HG03066 (cell line): ENCODE measurements around the gene CDH3.

Experiments
- ATAC-seq: cut with Tn5 transposase; IDR thresholded peaks from one replicate; pipeline ENCODE4 v1.9.1; 2021; ENCODE audit warnings: low read depth; ENCODE audit not compliant: unreplicated experiment

Gene CDH3

GRCh38 chr16:68644715-68645493, at the start of gene CDH3:
Gene CDH3 (plus strand): TSS chr16:68645310. CDS start chr16:68645380, 70 bp downstream.
- ATAC-seq: no peak

- no peak for ATAC-seq
Measured at GRCh38 chr16:68596266-68596665, 48.8 kb upstream of the CDH3 start.

- ATAC-seq: no peak
Measured at GRCh38 chr16:68599586-68599985, 45.5 kb upstream of the CDH3 start.

- ATAC-seq: no peak
Measured at GRCh38 chr16:68605746-68606145, 39.4 kb upstream of the CDH3 start.

- ATAC-seq: no peak
Measured at GRCh38 chr16:68607443-68607842, 37.7 kb upstream of the CDH3 start.

- ATAC-seq: no peak
Measured at GRCh38 chr16:68608330-68608729, 36.8 kb upstream of the CDH3 start.

- ATAC-seq: no peak
Measured at GRCh38 chr16:68612996-68613395, 32.1 kb upstream of the CDH3 start.

GRCh38 chr16:68617734-68618133, 27.4 kb upstream of the CDH3 start:
- no peak for ATAC-seq

GRCh38 chr16:68626557-68626956, 18.6 kb upstream of the CDH3 start:
- no peak for ATAC-seq

- no peak for ATAC-seq
Measured at GRCh38 chr16:68627951-68628425, 17.1 kb upstream of the CDH3 start.

GRCh38 chr16:68629351-68629910, 15.7 kb upstream of the CDH3 start:
- no peak for ATAC-seq

GRCh38 chr16:68636064-68636560, 9.0 kb upstream of the CDH3 start:
- ATAC-seq: no peak

- ATAC-seq: no peak
Measured at GRCh38 chr16:68636818-68637217, 8.3 kb upstream of the CDH3 start.

GRCh38 chr16:68640972-68641371, 4.1 kb upstream of the CDH3 start:
- no peak for ATAC-seq

- ATAC-seq: no peak
Measured at GRCh38 chr16:68642047-68642435, 3.1 kb upstream of the CDH3 start.

- ATAC-seq: no peak
Measured at GRCh38 chr16:68642436-68643101, 2.5 kb upstream of the CDH3 start.

- no peak for ATAC-seq
Measured at GRCh38 chr16:68643227-68643626, 1.9 kb upstream of the CDH3 start.

- no peak for ATAC-seq
Measured at GRCh38 chr16:68643847-68644246, 1.3 kb upstream of the CDH3 start.

- ATAC-seq: no peak
Measured at GRCh38 chr16:68644296-68644695, 814 bp upstream of the CDH3 start.

GRCh38 chr16:68645494-68646388, 631 bp downstream of the CDH3 start:
- no peak for ATAC-seq
